ENCODE measurements around the gene SHROOM4.
A peak's percentile ranks its signal among the peaks of the same experiment; 100 is the strongest.

The SHROOM4 gene

GRCh38 chrX:50813843-50814661 lies at the start of gene SHROOM4:
Gene SHROOM4 (minus strand): TSS chrX:50814194. CDS start chrX:50814018, 176 bp downstream.
- peak; percentile 38 for DNase-seq
- in situ Hi-C loops (cut with MboI; ENCODE audit: low pct_unique_long_range_greater_than_20kb, low sequenced_read_pairs) = no loop called here

- in situ Hi-C loops (cut with MboI; ENCODE audit: low pct_unique_long_range_greater_than_20kb, low sequenced_read_pairs) = no loop called here
- DNase-seq = no peak
Observed at GRCh38 chrX:50863471-50863870, 49.5 kb upstream of the SHROOM4 start.

GRCh38 chrX:50860518-50860917 lies 46.5 kb upstream of the SHROOM4 start:
- in situ Hi-C loops (cut with MboI; ENCODE audit: low pct_unique_long_range_greater_than_20kb, low sequenced_read_pairs) = no loop called here
- no peak for DNase-seq

GRCh38 chrX:50858548-50858947 lies 44.6 kb upstream of the SHROOM4 start:
- DNase-seq = no peak
- in situ Hi-C loops (cut with MboI; ENCODE audit: low pct_unique_long_range_greater_than_20kb, low sequenced_read_pairs) = no loop called here

GRCh38 chrX:50853399-50853798 lies 39.4 kb upstream of the SHROOM4 start:
- no peak for DNase-seq
- in situ Hi-C loops (cut with MboI; ENCODE audit: low pct_unique_long_range_greater_than_20kb, low sequenced_read_pairs) = no loop called here

GRCh38 chrX:50852524-50852923 lies 38.5 kb upstream of the SHROOM4 start:
- no peak for DNase-seq
- in situ Hi-C loops (cut with MboI; ENCODE audit: low pct_unique_long_range_greater_than_20kb, low sequenced_read_pairs) = no loop called here

GRCh38 chrX:50842221-50842620 lies 28.2 kb upstream of the SHROOM4 start:
- in situ Hi-C loops (cut with MboI; ENCODE audit: low pct_unique_long_range_greater_than_20kb, low sequenced_read_pairs) = no loop called here
- DNase-seq = no peak

GRCh38 chrX:50839730-50840129 lies 25.7 kb upstream of the SHROOM4 start:
- in situ Hi-C loops (cut with MboI; ENCODE audit: low pct_unique_long_range_greater_than_20kb, low sequenced_read_pairs) = no loop called here
- DNase-seq = no peak

- DNase-seq = no peak
- in situ Hi-C loops (cut with MboI; ENCODE audit: low pct_unique_long_range_greater_than_20kb, low sequenced_read_pairs) = no loop called here
Observed at GRCh38 chrX:50838820-50839600, 25.0 kb upstream of the SHROOM4 start.

- in situ Hi-C loops (cut with MboI; ENCODE audit: low pct_unique_long_range_greater_than_20kb, low sequenced_read_pairs) = no loop called here
- DNase-seq = no peak
Observed at GRCh38 chrX:50827996-50828395, 14.0 kb upstream of the SHROOM4 start.

- in situ Hi-C loops (cut with MboI; ENCODE audit: low pct_unique_long_range_greater_than_20kb, low sequenced_read_pairs) = no loop called here
- no peak for DNase-seq
Observed at GRCh38 chrX:50825825-50826224, 11.8 kb upstream of the SHROOM4 start.

GRCh38 chrX:50818986-50819385 lies 5.0 kb upstream of the SHROOM4 start:
- in situ Hi-C loops (cut with MboI; ENCODE audit: low pct_unique_long_range_greater_than_20kb, low sequenced_read_pairs) = no loop called here
- no peak for DNase-seq

- in situ Hi-C loops (cut with MboI; ENCODE audit: low pct_unique_long_range_greater_than_20kb, low sequenced_read_pairs) = no loop called here
- DNase-seq = peak; percentile 44
Observed at GRCh38 chrX:50815120-50815519, 1.1 kb upstream of the SHROOM4 start.

GRCh38 chrX:50814701-50815100 lies 707 bp upstream of the SHROOM4 start:
- no peak for DNase-seq
- in situ Hi-C loops (cut with MboI; ENCODE audit: low pct_unique_long_range_greater_than_20kb, low sequenced_read_pairs) = no loop called here

GRCh38 chrX:50812995-50813842 lies 775 bp downstream of the SHROOM4 start:
- no peak for DNase-seq
- in situ Hi-C loops (cut with MboI; ENCODE audit: low pct_unique_long_range_greater_than_20kb, low sequenced_read_pairs) = no loop called here

GRCh38 chrX:50805276-50805675 lies 8.7 kb downstream of the SHROOM4 start:
- in situ Hi-C loops (cut with MboI; ENCODE audit: low pct_unique_long_range_greater_than_20kb, low sequenced_read_pairs) = no loop called here
- no peak for DNase-seq

GRCh38 chrX:50801135-50801534 lies 12.9 kb downstream of the SHROOM4 start:
- in situ Hi-C loops (cut with MboI; ENCODE audit: low pct_unique_long_range_greater_than_20kb, low sequenced_read_pairs) = no loop called here
- no peak for DNase-seq

GRCh38 chrX:50799531-50799961 lies 14.4 kb downstream of the SHROOM4 start:
- no peak for DNase-seq
- in situ Hi-C loops (cut with MboI; ENCODE audit: low pct_unique_long_range_greater_than_20kb, low sequenced_read_pairs) = no loop called here

GRCh38 chrX:50798783-50799182 lies 15.2 kb downstream of the SHROOM4 start:
- no peak for DNase-seq
- in situ Hi-C loops (cut with MboI; ENCODE audit: low pct_unique_long_range_greater_than_20kb, low sequenced_read_pairs) = no loop called here

GRCh38 chrX:50787099-50787498 lies 26.9 kb downstream of the SHROOM4 start:
- in situ Hi-C loops (cut with MboI; ENCODE audit: low pct_unique_long_range_greater_than_20kb, low sequenced_read_pairs) = no loop called here
- DNase-seq = no peak
